ENCODE data around the gene FAM107B. TPM values are rescaled to one million over a fixed set of nuclear protein-coding genes. Genes with fewer than 3 reads are reported as not detected.

FAM107B gene
- total and polyA plus RNA-seq, 2 donors, result 49.1 to 52.3 TPM

DNA sequence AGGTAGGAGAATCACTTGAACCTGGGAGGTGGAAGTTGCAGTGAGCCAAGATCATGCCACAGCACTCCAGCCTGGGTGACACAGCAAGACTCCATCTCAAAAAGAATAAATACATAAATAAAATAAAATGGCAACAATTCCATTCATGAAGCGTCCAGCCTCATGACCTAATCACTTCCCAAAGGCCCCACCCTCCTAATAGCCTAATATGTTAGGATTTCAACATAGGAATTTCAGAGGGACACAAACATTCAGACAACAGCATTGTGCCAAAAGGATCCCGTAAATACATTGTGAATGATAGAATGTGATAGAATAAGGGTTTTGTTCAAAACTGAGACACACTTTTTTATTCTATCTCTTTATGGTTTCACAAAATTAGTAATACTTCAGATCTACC, 90.3 kb downstream of the FAM107B start:
- no peaks in the 10 kb centered on the region for H3K27me3 ChIP-seq (ENCODE audit: control insufficient read depth in 2 of 2, insufficient read depth in 1 of 2, low read length in 1 of 2)
- DNase-seq (ENCODE audit: low read depth in 6 of 9, low spot score in 9 of 9), result no peak
- 95% methylated on average over 2 of the region's 2 CpGs for WGBS
- H3K9me3 ChIP-seq (ENCODE audit: control insufficient read depth in 2 of 2, insufficient read depth in 1 of 2, low read length in 1 of 2), result no peaks in the 10 kb centered on the region
- H3K4me1 ChIP-seq (ENCODE audit: control insufficient read depth in 2 of 2, insufficient read depth in 2 of 2, low read length in 2 of 2), result no peaks in the 10 kb centered on the region
- no peak overlapping the region for H3K4me3 ChIP-seq (ENCODE audit: low read length in 2 of 2)
- no peaks in the 10 kb centered on the region for H3K36me3 ChIP-seq (ENCODE audit: control insufficient read depth in 2 of 2, insufficient read depth in 2 of 2, low read length in 1 of 2)
- H3K27ac ChIP-seq (ENCODE audit: low read depth in 1 of 2, low read length in 1 of 2), result no peak overlapping the region

DNA sequence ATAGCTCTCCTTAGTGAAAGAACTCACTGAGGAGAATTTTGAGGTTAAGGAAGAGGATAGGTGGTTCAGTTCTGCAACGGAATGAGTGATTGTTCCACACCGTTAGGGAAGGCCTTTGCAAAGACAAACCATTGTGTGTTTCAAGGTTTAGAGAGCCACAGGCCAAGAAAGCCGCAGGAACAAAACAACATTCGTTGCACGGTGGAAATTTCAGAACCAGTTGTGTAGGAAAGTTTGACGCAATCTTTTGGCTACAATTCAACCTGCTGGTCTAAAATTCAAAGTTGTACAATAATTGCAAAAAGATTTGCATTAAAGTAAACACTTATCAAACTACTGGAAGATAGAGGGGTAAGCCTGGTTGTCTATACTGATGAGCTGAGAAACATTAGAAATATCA, 91.4 kb downstream of the FAM107B start:
- Histone ChIP-seq H3K27ac (ENCODE audit: low read depth in 1 of 2, low read length in 1 of 2) (no peak overlapping the region), H3K9me3 (ENCODE audit: control insufficient read depth in 2 of 2, insufficient read depth in 1 of 2, low read length in 1 of 2) (no peaks in the 10 kb centered on the region), H3K4me3 (ENCODE audit: low read length in 2 of 2) (no peak overlapping the region), H3K4me1 (ENCODE audit: control insufficient read depth in 2 of 2, insufficient read depth in 2 of 2, low read length in 2 of 2) (no peaks in the 10 kb centered on the region), H3K36me3 (ENCODE audit: control insufficient read depth in 2 of 2, insufficient read depth in 2 of 2, low read length in 1 of 2) (no peaks in the 10 kb centered on the region), H3K27me3 (ENCODE audit: control insufficient read depth in 2 of 2, insufficient read depth in 1 of 2, low read length in 1 of 2) (no peaks in the 10 kb centered on the region)
- DNase-seq (ENCODE audit: low read depth in 6 of 9, low spot score in 9 of 9), result no peak
- WGBS, result 76% methylated on average over 6 of the region's 6 CpGs

DNA sequence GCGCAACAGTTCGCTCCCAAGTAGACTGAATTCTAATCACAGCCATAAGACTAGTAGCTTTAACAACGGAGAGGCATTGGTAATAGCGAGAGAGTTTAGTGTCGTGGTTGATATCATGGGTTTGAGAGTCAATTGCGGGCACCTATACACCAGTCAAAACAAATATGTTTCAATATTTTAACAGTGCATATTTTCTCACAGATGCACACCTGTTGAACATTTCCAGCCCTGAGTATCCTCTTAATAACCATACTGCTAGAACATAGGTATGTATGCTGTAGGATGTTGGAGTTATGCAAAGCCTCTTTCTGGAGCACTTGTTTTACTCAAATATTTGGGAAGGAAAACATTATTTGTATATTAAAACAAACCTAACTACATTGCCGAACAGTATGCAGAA, 92.9 kb downstream of the FAM107B start:
- H3K4me3 ChIP-seq (ENCODE audit: low read length in 2 of 2), result no peak overlapping the region
- 84% methylated on average over 7 of the region's 7 CpGs for WGBS
- no peaks in the 10 kb centered on the region for H3K36me3 ChIP-seq (ENCODE audit: control insufficient read depth in 2 of 2, insufficient read depth in 2 of 2, low read length in 1 of 2)
- no peaks in the 10 kb centered on the region for H3K27me3 ChIP-seq (ENCODE audit: control insufficient read depth in 2 of 2, insufficient read depth in 1 of 2, low read length in 1 of 2)
- H3K9me3 ChIP-seq (ENCODE audit: control insufficient read depth in 2 of 2, insufficient read depth in 1 of 2, low read length in 1 of 2), result no peaks in the 10 kb centered on the region
- DNase-seq (ENCODE audit: low read depth in 6 of 9, low spot score in 9 of 9), result no peak
- no peak overlapping the region for H3K27ac ChIP-seq (ENCODE audit: low read depth in 1 of 2, low read length in 1 of 2)
- no peaks in the 10 kb centered on the region for H3K4me1 ChIP-seq (ENCODE audit: control insufficient read depth in 2 of 2, insufficient read depth in 2 of 2, low read length in 2 of 2)

DNA sequence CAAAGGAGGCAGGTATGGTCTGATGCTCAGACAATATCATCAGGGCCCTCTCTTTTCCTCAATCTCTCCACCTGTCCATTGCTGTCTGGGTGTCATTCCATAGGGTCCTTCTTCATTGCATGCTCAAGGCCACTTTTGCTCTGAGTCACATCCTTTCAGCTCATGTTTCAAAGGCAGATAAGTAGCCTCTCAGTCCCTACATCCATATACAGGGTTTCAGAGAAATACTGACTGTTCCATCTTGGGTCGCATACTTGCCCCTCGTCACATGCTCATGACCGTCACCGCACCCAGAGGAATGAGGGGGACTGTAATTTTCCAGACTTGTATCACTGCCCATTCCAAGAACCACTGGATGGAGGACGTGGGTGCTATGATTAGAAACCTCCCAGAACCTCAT, 93.4 kb downstream of the FAM107B start:
- 95% methylated on average over 5 of the region's 5 CpGs for WGBS
- Histone ChIP-seq H3K27ac (ENCODE audit: low read depth in 1 of 2, low read length in 1 of 2) (no peak overlapping the region), H3K4me1 (ENCODE audit: control insufficient read depth in 2 of 2, insufficient read depth in 2 of 2, low read length in 2 of 2) (no peaks in the 10 kb centered on the region), H3K4me3 (ENCODE audit: low read length in 2 of 2) (no peak overlapping the region), H3K36me3 (ENCODE audit: control insufficient read depth in 2 of 2, insufficient read depth in 2 of 2, low read length in 1 of 2) (no peaks in the 10 kb centered on the region), H3K9me3 (ENCODE audit: control insufficient read depth in 2 of 2, insufficient read depth in 1 of 2, low read length in 1 of 2) (no peaks in the 10 kb centered on the region), H3K27me3 (ENCODE audit: control insufficient read depth in 2 of 2, insufficient read depth in 1 of 2, low read length in 1 of 2) (no peaks in the 10 kb centered on the region)
- DNase-seq (ENCODE audit: low read depth in 6 of 9, low spot score in 9 of 9), result no peak

DNA sequence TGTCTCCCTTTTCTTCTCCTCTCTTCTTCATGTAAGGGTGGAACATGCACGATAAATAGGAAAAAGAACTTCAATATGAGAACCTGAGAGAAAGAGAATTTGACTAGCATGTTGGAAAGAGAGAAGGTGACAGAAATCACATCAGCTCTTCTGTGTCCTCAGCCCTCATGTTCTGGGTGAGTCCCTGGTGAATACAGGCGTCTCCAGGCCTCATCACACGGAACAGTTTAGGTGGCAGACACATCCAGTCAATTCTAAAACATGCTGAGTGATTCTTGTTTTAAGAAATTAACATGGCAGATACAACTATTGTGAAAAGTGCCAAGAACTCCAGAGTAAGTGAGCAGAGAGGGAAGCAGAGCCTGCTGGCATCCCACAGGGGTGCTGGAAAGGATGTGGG, 96.1 kb downstream of the FAM107B start:
- H3K36me3 ChIP-seq (ENCODE audit: control insufficient read depth in 2 of 2, insufficient read depth in 2 of 2, low read length in 1 of 2), result no peaks in the 10 kb centered on the region
- no peaks in the 10 kb centered on the region for H3K9me3 ChIP-seq (ENCODE audit: control insufficient read depth in 2 of 2, insufficient read depth in 1 of 2, low read length in 1 of 2)
- DNase-seq (ENCODE audit: low read depth in 6 of 9, low spot score in 9 of 9), result no peak
- H3K4me3 ChIP-seq (ENCODE audit: low read length in 2 of 2), result no peak overlapping the region
- no peak overlapping the region for H3K27ac ChIP-seq (ENCODE audit: low read depth in 1 of 2, low read length in 1 of 2)
- WGBS, result 98% methylated on average over 3 of the region's 3 CpGs
- H3K4me1 ChIP-seq (ENCODE audit: control insufficient read depth in 2 of 2, insufficient read depth in 2 of 2, low read length in 2 of 2), result no peaks in the 10 kb centered on the region
- H3K27me3 ChIP-seq (ENCODE audit: control insufficient read depth in 2 of 2, insufficient read depth in 1 of 2, low read length in 1 of 2), result no peaks in the 10 kb centered on the region

DNA sequence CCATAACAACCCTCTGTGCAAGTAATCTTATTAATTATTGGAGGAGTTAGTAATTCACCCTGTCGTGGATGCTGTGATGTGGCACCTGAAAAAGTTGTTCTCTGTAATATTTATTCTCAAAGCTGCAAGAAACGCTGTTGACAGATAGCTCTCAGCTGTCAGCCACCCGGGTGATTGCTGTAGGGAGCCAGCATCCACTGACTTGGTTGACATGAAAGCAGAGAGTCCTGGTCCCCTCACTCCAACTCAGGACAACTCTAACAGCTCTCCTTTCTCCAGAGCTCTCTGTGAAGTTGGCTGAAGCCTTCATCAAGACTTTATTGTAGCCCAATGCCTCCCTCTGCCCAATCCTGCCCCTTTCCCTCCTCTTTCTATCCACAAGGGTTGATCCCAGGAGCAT, 98.0 kb downstream of the FAM107B start:
- no peaks in the 10 kb centered on the region for H3K4me1 ChIP-seq (ENCODE audit: control insufficient read depth in 2 of 2, insufficient read depth in 2 of 2, low read length in 2 of 2)
- no peak overlapping the region for H3K27ac ChIP-seq (ENCODE audit: low read depth in 1 of 2, low read length in 1 of 2)
- no peaks in the 10 kb centered on the region for H3K9me3 ChIP-seq (ENCODE audit: control insufficient read depth in 2 of 2, insufficient read depth in 1 of 2, low read length in 1 of 2)
- H3K36me3 ChIP-seq (ENCODE audit: control insufficient read depth in 2 of 2, insufficient read depth in 2 of 2, low read length in 1 of 2), result no peaks in the 10 kb centered on the region
- no peak overlapping the region for H3K4me3 ChIP-seq (ENCODE audit: low read length in 2 of 2)
- no peak for DNase-seq (ENCODE audit: low read depth in 6 of 9, low spot score in 9 of 9)
- no peaks in the 10 kb centered on the region for H3K27me3 ChIP-seq (ENCODE audit: control insufficient read depth in 2 of 2, insufficient read depth in 1 of 2, low read length in 1 of 2)
- WGBS, result 94% methylated on average over 3 of the region's 3 CpGs

DNA sequence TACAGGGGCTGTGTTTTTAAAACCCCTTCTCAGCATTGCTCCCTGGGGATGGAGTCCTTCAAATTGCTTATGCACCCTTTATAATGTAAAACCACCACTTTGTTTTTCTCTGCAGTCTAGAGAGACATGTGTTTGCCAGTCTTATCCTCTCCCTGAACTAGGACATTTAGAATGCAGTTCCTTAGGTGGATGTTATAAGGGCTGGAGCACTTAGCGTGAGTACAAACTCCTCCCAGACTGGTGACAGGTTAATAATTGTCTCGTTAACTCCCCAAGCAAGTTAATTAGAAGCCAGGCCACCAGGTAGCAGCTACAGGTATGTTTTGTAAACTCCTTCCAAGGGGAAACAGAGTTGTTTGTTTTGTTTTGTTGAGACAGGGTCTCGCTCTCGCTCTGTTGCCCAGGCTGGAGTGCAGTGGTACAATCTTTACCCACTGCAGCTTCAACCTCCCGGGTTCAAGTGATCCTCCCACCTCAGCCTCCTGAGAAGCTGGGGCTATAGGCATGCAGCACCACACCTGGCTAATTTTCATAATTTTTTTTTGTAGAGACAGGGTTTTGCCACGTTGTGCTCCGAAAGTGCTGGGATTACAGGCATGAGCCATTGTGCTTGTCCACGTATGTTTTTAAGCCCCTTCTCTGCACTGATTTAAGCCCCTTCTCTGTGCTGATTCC, 100.2 kb downstream of the FAM107B start:
- H3K36me3 ChIP-seq (ENCODE audit: control insufficient read depth in 2 of 2, insufficient read depth in 2 of 2, low read length in 1 of 2), result no peaks in the 10 kb centered on the region
- no peak overlapping the region for H3K4me3 ChIP-seq (ENCODE audit: low read length in 2 of 2)
- H3K27me3 ChIP-seq (ENCODE audit: control insufficient read depth in 2 of 2, insufficient read depth in 1 of 2, low read length in 1 of 2), result no peaks in the 10 kb centered on the region
- 91% methylated on average over 8 of the region's 8 CpGs for WGBS
- no peaks in the 10 kb centered on the region for H3K4me1 ChIP-seq (ENCODE audit: control insufficient read depth in 2 of 2, insufficient read depth in 2 of 2, low read length in 2 of 2)
- no peak overlapping the region for H3K27ac ChIP-seq (ENCODE audit: low read depth in 1 of 2, low read length in 1 of 2)
- H3K9me3 ChIP-seq (ENCODE audit: control insufficient read depth in 2 of 2, insufficient read depth in 1 of 2, low read length in 1 of 2), result peaks cover 0 to 3% of the 10 kb centered on the region in 2 donors
- no peak for DNase-seq (ENCODE audit: low read depth in 6 of 9, low spot score in 9 of 9)

DNA sequence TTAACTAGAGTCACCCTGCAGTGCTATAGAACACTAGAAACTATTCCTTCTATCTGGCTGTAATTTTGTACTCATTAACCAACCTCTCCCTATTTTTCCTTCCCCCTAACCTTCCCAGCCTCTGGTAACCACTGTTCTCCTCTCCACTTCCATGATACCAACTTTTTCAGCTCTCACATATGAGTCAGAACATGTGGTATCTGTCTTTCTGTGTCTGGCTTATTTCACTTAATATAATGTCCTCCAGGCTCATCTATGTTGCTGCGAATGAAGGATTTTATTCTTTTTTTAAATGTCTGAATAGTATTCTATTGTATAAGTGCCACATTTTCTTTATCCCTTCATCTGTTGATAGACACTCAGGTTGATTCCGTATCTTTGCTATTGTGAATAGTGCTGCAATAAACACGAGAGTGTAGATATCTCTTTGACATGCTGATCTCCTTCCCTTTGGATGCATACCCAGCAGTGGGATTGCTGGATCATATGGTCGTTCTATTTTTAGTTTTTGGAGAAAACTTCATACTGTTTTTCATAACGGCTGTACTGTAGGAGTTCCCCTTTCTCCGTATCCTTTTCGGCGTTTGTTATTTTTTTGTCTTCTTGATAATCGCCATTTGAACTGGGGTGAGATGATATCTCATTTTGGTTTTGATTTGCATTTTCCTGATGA, 101.4 kb downstream of the FAM107B start:
- no peak for DNase-seq (ENCODE audit: low read depth in 6 of 9, low spot score in 9 of 9)
- Histone ChIP-seq H3K27me3 (ENCODE audit: control insufficient read depth in 2 of 2, insufficient read depth in 1 of 2, low read length in 1 of 2) (no peaks in the 10 kb centered on the region), H3K36me3 (ENCODE audit: control insufficient read depth in 2 of 2, insufficient read depth in 2 of 2, low read length in 1 of 2) (no peaks in the 10 kb centered on the region), H3K4me1 (ENCODE audit: control insufficient read depth in 2 of 2, insufficient read depth in 2 of 2, low read length in 2 of 2) (no peaks in the 10 kb centered on the region), H3K27ac (ENCODE audit: low read depth in 1 of 2, low read length in 1 of 2) (no peak overlapping the region), H3K4me3 (ENCODE audit: low read length in 2 of 2) (no peak overlapping the region), H3K9me3 (ENCODE audit: control insufficient read depth in 2 of 2, insufficient read depth in 1 of 2, low read length in 1 of 2) (peaks cover 0 to 3% of the 10 kb centered on the region in 2 donors)
- WGBS, result 35% methylated on average over 9 of the region's 9 CpGs

DNA sequence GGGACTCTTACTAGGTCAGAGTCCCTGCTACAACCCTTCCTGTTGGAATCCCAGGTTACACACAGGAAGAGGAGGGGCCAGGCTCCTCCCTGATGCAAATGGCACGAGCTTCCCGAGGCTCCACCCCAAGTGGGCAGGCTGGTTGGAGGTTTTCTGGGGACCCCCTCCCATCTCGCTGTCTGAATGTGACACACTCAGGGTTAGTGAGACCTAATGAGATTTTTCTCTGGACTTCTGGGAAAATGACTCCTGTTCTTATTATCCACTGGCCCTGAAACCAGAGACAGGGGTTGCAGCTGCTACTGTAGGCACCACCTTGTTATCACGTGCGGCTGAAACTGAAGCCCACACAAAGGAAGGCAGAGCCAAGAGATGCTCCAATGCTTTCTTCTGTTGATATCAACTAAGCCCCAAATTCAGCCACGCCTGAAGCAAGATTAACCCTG, 103.3 kb downstream of the FAM107B start:
- Histone ChIP-seq H3K27me3 (ENCODE audit: control insufficient read depth in 2 of 2, insufficient read depth in 1 of 2, low read length in 1 of 2) (no peaks in the 10 kb centered on the region), H3K27ac (ENCODE audit: low read depth in 1 of 2, low read length in 1 of 2) (no peak overlapping the region), H3K4me1 (ENCODE audit: control insufficient read depth in 2 of 2, insufficient read depth in 2 of 2, low read length in 2 of 2) (no peaks in the 10 kb centered on the region), H3K4me3 (ENCODE audit: low read length in 2 of 2) (no peak overlapping the region), H3K9me3 (ENCODE audit: control insufficient read depth in 2 of 2, insufficient read depth in 1 of 2, low read length in 1 of 2) (peaks cover 0 to 3% of the 10 kb centered on the region in 2 donors), H3K36me3 (ENCODE audit: control insufficient read depth in 2 of 2, insufficient read depth in 2 of 2, low read length in 1 of 2) (no peaks in the 10 kb centered on the region)
- WGBS, result 97% methylated on average over 6 of the region's 6 CpGs
- DNase-seq (ENCODE audit: low read depth in 6 of 9, low spot score in 9 of 9), result no peak
